GM10248 (cell line): Measurements from ENCODE around the gene PAX7.

Experiments used
- CTCF ChIA-PET: fragments of 300-600 bp; sonication (Branson Sonifier 250); formaldehyde crosslinking; extraction: SDS; loops from one replicate; lab custom pipeline; 2021; ENCODE audit warnings: antibody characterized with exemption; lab: Yijun Ruan, JAX
- POLR2A ChIA-PET: fragments of 350-650 bp; sonication (Branson Sonifier 250); formaldehyde crosslinking; extraction: SDS; loops from one replicate; lab custom pipeline; 2020; ENCODE audit warnings: antibody characterized with exemption; lab: Yijun Ruan, JAX
- DNase-seq: peaks from one replicate; pipeline ENCODE4 v3.0.0; 2012; ENCODE audit errors: extremely low spot score
- CTCF ChIP-seq: IDR thresholded peaks from 2 replicates; pipeline ENCODE4 v1.5.1; 2012; ENCODE audit warnings: mild to moderate bottlenecking, low read depth; ENCODE audit errors: extremely low read depth, missing control alignments, control extremely low read depth

PAX7 gene

GRCh38 chr1:18632783-18633421 is 2.3 kb downstream of the PAX7 start:
- CTCF ChIA-PET, result no interaction called here
- POLR2A ChIA-PET, result no interaction called here
- DNase-seq, result no peak
- no peak for TF ChIP-seq CTCF

GRCh38 chr1:18633422-18634155 is 2.9 kb downstream of the PAX7 start:
- CTCF ChIA-PET, result interaction anchor here (1.3 kb wide), 1 partner anchor 58 kb away, joined by 4 read pairs; no protein-coding TSS in a partner anchor
- DNase-seq, result no peak
- TF ChIP-seq CTCF, result no peak
- POLR2A ChIA-PET, result no interaction called here

- no peak for TF ChIP-seq CTCF
- no peak for DNase-seq
- ChIA-PET CTCF (interaction anchor here (1.3 kb wide), 1 partner anchor 58 kb away, joined by 4 read pairs; no protein-coding TSS in a partner anchor), POLR2A (no interaction called here)
These were observed 3.6 kb downstream of the PAX7 start for GRCh38 chr1:18634276-18634675.

GRCh38 chr1:18635070-18635577 is 4.5 kb downstream of the PAX7 start:
- no peak for TF ChIP-seq CTCF
- ChIA-PET CTCF (interaction anchor here (1.3 kb wide), 1 partner anchor 59 kb away, joined by 4 read pairs; no protein-coding TSS in a partner anchor), POLR2A (no interaction called here)

GRCh38 chr1:18635891-18636595 is 5.4 kb downstream of the PAX7 start:
- CTCF ChIA-PET, result no interaction called here
- TF ChIP-seq CTCF, result no peak
- POLR2A ChIA-PET, result no interaction called here
- no peak for DNase-seq

More at GRCh38 chr1:18635070-18635577, 4.5 kb downstream of the PAX7 start:
- DNase-seq, result no peak
